Nasal cavity respiratory epithelium epithelial cell of viscerocranial mucosa (primary cell): Measurements from ENCODE around the gene NT5C. TPM values are rescaled to one million over a fixed set of nuclear protein-coding genes. Genes with fewer than 3 reads are reported as not detected.

ENCODE experiments used
- total RNA-seq: library from RNA; depleted of rRNA; stranded (reverse); fragments of >200 nt; gene quantifications from 2 replicates; pipeline ENCODE4 v1.2.3, GENCODE V29; 2014

NT5C gene
- total RNA-seq: 14.8 and 56.7 TPM in 2 replicates

GRCh38 chr17:75131278-75132017 is at the start of gene NT5C:
NT5C (minus strand) TSS chr17:75131742; CDS start chr17:75131707, 35 bp downstream.

GRCh38 chr17:75154195-75155106 is 22.9 kb upstream of the NT5C start, which contains the start of gene JPT1:
JPT1 (minus strand) TSS chr17:75154512; CDS start chr17:75154397, 115 bp downstream.

GRCh38 chr17:75109407-75110233 is 21.9 kb downstream of the NT5C start, which contains the start of gene ARMC7:
ARMC7 (plus strand) TSS chr17:75109969; CDS start chr17:75110289, 320 bp downstream.

GRCh38 chr17:75087558-75088453 is 43.7 kb downstream of the NT5C start, which contains the start of gene SLC16A5:
SLC16A5 (plus strand) TSS chr17:75087954; CDS start chr17:75093637, 5,683 bp downstream.

Other genes with a start within 250 kb of the NT5C start
- gene FADS6, start 238.1 kb downstream of the NT5C start, total RNA-seq: 0.21 and 0.34 TPM in 2 replicates
- 3.3 and 3.4 TPM in 2 replicates for gene USH1G, start 208.5 kb downstream of the NT5C start, total RNA-seq
- gene OTOP2, start 207.5 kb downstream of the NT5C start, total RNA-seq: 0.34 TPM in 1 of 2 replicates, not detected in the other
- gene OTOP3, start 195.8 kb downstream of the NT5C start, total RNA-seq: 0.34 TPM in 1 of 2 replicates, not detected in the other
- gene HID1, start 159.0 kb downstream of the NT5C start, total RNA-seq: 0.71 and 6.8 TPM in 2 replicates
- gene CDR2L, start 144.1 kb downstream of the NT5C start, total RNA-seq: 6.2 and 12.5 TPM in 2 replicates
- 20.9 and 26.7 TPM in 2 replicates for gene MRPL58, start 119.1 kb downstream of the NT5C start, total RNA-seq
- 159 and 181 TPM in 2 replicates for gene ATP5PD, start 84.8 kb downstream of the NT5C start, total RNA-seq
- 8.5 and 13.8 TPM in 2 replicates for gene KCTD2, start 84.5 kb downstream of the NT5C start, total RNA-seq
- gene SLC16A5, start 43.8 kb downstream of the NT5C start, total RNA-seq: 19.1 and 20.5 TPM in 2 replicates
- gene ARMC7, start 21.8 kb downstream of the NT5C start, total RNA-seq: 2.7 and 4.3 TPM in 2 replicates
- 159 and 172 TPM in 2 replicates for gene JPT1, start 22.8 kb upstream of the NT5C start, total RNA-seq
- gene SUMO2, start 51.2 kb upstream of the NT5C start, total RNA-seq: 56.1 and 60.5 TPM in 2 replicates
- 14.4 and 25.3 TPM in 2 replicates for gene NUP85, start 73.9 kb upstream of the NT5C start, total RNA-seq
- 12.6 and 33.7 TPM in 2 replicates for gene GGA3, start 129.9 kb upstream of the NT5C start, total RNA-seq
- gene MRPS7, start 130.1 kb upstream of the NT5C start, total RNA-seq: 51.7 and 77.2 TPM in 2 replicates
- gene MIF4GD, start 139.5 kb upstream of the NT5C start, total RNA-seq: 14.2 and 37.6 TPM in 2 replicates
- gene SLC25A19, start 157.7 kb upstream of the NT5C start, total RNA-seq: 10.4 and 18.8 TPM in 2 replicates